Stimulated activated CD4-positive, alpha-beta T cell treated with anti-CD3 and anti-CD28 coated beads, Interleukin-4, amount 100 ng/mL, for 4 hours (primary cell): Measurements from ENCODE around the gene DOCK3.
"Not testable (repeated sequence)": the region's sequence is repeated elsewhere in the genome, so short reads cannot be mapped to it uniquely, and the experiment has no call there.

Experiments used
- DNase-seq, 2 experiments: peaks; one replicate each; pipeline ENCODE4 v3.0.0-alpha.2; 2020

Gene DOCK3

DNA sequence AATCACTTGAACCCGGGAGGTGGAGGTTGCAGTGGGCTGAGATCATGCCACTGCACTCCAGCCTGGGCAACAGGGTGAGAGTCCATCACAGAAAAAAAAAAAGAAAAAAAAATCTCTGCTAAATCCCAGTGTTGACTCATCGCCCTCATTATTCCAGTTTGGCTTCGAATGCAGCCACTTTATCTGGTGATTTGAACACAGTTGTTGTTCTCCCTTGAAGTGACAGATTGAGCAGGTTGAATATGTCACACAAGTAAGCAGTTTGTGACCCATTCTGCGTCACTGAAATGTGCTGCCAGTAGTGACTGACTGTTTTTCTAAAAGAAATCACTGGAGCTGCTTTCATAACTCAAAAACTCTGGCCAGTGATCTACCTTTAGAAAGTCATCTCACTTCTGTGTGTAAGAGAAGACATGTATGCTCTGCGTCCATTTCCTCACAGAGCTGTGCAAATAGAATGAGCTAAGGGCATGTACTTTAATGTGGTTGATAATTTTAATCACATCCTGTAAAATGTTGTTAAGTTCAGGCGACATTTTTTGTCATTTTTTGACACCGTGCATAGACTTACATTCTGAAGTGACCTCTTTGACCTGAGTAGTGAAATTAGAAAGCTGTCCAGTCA is 12.5 kb downstream of the DOCK3 start:
- no peak for DNase-seq

DNA sequence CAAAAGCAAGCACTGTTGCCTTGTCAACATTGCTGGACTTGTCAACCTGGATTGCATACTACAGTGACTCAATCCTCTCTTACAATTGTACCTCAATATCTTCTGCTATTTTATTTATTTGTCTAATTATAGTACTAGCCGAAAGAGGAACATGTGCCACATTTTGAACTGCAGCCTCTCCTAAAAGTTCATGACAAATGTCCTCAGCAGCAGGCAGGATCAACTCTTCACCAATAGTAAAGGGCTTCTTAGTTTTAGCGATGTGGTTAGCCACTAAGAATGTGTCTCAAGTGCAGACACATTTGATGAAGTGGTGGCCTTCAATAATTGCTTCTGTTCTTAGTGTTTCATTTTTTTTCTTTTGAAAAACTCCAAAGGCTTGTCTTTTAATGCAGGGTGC is 13.2 kb downstream of the DOCK3 start:
- no peak for DNase-seq

DNA sequence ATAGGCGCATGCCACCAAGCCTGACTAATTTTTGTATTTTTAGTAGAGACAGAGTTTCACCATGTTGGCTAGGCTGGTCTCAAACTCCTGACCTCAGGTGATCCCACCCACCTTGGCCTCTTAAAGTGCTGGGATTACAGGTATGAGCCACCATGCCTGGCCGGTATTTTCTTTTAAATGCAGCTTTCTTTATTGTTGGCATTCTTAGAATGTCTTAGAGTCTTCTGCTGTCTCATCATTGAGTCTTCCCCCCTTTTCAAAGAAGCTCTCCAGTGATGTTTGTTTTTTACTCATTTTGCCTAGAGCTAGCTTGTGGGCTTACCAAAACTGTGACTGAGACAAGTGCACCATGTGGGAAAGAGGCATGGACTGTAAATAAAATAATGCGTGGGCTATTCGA is 13.9 kb downstream of the DOCK3 start:
- DNase-seq, result not testable (repeated sequence)

DNA sequence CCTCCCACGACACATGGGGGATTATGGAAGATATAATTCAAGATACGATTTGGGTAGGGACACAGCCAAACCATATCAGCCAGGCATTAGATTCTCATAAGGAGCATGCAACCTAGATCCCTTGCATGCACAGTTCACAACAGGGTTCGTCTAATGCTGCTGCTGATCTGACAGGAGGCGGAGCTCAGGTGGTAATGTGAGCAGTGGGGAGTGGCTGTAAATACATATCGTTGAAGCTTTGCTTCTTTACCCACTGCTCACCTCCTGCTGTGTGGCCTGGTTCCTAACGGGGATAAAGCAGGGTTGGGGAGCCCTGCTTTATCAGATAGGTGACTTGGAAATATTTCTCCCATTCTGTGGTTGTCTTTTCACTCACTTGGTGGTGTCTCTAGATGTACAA is 14.8 kb downstream of the DOCK3 start:
- no peak for DNase-seq

DNA sequence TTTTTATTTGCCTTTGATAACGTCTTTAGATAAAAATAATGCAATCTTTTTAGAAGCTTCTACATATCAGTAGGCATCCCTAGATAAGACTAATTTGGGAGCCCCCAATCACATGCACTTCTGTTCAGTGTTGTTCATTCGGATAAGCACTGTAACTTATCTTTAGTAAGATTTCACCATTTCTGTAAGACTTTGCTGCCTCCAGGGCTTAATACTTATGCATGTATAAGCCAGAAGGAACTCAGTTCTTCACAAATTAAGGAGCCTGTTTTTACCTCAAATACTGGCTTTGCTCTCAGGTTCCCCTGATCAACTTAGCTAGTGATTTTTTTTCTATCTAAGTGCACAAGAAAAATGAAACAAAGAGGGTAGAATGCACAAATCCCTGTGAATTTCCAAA is 20.3 kb downstream of the DOCK3 start:
- no peak for DNase-seq

DNA sequence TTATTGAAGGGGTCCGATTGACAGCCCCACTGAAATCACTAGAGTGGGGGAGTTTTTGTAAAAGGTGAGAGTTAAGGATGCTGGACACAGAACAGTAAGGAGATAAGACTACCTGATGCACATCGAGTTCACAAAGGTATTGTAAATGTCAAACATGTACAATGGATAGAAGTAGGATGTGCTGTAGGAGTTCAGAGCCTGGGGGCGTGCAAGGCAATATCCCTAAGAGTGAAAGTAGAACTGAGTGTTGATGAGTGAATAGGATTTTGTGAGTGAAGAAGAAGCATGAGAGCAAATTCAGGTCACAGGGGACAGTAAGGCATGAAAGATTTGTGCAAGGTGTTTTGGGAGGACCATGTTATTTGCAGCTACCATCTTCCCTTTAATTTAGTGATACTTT is 21.5 kb downstream of the DOCK3 start:
- no peak for DNase-seq

DNA sequence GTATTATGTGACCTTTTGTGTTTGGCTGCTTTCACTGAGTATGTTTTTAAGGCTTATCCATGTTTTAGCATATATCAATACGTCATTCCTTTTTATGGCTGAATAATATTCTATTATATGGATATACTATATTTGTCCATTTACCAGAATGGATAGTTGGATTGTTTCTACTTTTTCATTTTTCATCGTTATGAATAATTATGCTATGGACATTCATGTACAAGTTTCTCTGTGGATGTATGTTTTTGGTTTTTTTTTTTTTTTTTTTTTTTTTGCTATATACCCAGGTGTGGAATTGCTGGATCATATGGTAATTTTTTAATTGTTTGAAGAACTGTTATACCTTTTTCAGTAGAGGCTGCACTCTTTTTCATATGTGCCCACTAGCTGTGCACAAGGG is 23.5 kb downstream of the DOCK3 start:
- no peak for DNase-seq

DNA sequence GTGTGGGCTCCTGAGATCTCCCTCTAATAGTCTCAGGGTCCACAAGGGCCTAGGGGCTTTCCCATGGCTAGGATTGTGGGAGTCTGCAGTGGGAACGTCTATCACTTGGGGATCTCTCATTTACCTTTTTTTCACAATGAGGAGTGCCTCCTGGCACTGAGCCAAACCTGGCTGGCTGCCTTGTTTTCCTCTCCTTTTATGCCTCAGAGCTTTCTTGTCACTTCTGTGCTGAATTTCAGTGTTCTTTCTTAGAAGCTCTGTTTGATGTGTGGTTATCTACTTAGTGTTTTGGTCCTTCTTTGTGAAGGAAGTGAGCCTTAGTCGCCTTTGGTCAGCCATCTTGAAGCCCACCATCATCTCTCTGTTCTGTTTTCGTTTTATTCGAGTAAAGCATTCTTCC is 33.9 kb downstream of the DOCK3 start:
- peak in 1 of 2 experiments; percentile 7 for DNase-seq

DNA sequence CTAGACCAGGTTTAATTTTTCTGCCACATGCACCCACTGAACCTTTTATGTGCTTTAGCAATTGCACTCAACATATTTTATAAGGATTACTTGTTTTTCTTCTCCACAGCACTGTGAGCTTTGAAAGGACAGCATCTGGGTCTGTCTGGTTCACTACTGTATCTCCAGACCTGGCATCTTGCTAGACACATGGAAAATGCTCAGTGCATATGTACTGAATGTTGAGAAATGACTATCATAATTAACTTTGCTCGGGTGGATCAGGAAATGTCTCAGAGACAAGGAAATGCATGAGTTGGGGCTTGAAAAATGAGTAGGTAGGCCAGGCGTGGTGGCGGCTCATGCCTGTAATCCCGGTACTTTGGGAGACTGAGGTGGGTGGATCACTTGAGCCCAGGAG is 40.2 kb downstream of the DOCK3 start:
- DNase-seq, result no peak

DNA sequence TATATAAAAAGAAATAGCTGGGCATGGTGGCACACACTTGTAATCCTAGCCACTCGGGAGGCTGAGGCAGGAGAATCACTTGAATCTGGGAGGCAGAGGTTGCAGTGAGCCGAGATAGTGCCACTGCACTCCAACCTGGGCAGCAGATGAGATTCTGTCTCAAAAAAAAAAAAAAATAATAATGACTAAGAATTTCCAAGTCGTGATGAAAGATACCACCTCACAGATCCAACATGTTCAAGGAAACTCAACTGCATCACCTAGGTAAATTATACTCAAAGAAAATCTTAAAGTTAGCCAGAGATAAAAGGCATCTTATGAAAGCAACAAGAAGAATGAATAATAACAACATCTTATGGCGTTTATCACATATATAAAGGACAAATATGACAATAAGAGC is 50.1 kb downstream of the DOCK3 start:
- no peak for DNase-seq

DNA sequence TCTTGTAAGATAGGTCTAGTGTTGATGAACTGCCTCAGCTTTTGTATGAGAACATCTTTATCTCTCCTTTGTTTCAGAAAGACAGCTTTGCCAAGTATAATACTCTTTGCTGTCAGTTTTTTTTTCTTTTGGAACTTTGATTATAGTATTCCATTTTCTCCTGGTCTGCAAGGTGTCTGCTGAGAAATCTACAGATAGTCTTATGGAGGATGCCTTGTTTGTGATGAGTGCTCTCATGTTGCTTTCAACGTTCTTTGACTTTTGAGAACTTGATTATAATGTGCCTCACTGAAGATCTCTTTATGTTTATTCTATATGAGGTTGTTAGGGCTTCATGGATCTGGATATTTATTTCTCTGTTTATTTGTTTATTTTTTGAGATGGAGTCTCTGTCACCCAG is 60.3 kb downstream of the DOCK3 start:
- no peak for DNase-seq

DNA sequence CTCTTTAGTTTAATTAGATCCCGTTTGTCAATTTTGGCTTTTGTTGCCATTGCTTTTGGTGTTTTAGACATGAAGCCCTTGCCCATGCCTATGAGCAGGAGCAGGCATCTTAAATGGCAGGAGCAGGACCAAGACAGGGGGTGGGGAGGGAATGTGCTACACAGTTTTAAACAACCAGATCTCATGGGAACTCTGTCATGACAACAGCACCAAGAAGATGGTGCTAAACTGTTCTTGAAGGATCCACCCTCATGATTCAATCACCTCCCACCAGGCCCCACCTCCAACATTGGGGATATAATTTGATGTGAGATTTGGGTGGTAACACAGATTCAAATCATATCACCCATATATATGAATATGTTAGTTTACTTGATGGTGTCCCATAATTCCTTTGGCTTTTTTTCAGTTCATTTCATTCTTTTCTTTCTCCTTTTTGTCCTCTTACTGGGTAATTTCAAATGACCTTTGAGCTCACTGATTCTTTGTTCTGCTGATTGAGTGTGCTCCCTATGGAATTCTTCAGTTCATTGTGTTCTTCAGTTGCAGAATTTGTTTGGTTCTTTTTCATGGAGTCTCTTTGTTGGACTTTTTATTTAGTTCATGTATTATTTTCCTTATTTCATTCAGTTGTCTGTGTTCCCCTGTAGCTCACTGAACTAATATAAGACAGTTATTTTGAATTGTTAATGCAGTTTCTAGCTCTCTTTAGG is 62.6 kb downstream of the DOCK3 start:
- DNase-seq, result no peak

DNA sequence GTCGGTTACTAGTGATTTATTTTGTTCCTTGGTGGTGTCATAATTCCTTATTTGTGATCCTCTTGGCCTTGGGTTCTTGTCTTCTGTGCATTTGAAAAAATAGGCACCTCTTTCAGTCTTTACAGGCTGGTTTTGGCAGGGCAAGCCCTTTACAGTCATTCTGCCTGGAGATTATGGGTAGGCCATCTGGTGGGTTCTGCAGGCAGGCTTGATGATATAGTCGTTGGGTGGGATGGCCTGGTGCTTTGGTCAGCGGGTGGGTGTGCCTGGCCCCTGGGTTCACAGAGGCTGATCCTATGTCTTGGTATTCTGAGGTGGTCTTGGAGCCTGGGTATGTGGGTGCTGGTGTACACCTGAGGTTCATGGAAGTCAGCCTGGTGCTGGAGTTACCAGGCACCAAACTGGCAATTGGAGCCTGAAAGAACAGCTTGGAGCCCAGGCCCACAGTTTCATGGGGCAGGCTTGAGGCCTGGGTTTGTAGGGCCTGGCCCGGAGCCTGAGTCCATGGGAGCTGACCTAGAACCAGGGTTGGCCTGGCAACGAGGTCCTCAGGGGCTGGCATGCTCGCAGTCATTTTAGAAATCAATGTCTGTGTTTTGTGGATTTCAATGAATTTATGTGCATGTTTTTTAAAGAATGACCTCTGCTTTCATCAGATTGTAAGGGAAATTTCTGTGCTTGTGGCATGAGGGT is 63.3 kb downstream of the DOCK3 start:
- no peak for DNase-seq

DNA sequence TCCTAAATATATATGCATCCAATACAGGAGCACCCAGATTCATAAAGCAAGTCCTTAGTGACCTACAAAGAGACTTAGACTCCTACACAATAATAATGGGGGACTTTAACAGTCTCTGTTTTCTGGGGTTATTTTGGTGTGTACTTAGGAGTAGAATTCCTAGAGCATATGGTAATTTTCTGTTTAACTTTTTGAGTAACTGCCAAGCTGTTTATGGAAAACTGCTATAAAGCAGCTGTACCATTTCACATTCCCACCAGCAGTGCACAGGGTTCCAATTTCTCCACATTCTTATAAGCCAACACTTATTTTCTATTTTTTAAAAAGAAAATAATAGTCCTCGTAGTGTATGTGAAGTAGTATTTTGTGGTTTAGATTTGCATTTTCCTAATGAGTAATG is 68.9 kb downstream of the DOCK3 start:
- no peak for DNase-seq

DNA sequence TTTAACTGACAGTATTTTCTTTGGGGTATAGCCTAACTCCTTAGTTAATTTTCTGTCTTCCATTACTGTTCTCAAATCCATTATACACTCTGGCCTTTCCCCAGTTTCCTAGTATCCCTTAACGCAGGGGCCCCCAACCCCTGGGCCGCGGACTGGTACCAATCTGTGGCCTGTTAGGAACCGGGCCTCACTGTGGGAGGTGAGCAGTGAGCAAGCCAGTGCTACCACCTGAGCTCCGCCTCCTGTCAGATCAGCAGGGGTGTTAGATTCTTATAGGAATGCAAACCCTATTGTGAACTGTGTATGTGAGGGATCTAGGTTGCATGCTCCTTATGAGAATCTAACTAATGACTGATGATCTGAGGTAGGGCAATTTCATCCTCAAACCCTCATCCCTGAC is 75.1 kb downstream of the DOCK3 start:
- no peak for DNase-seq

DNA sequence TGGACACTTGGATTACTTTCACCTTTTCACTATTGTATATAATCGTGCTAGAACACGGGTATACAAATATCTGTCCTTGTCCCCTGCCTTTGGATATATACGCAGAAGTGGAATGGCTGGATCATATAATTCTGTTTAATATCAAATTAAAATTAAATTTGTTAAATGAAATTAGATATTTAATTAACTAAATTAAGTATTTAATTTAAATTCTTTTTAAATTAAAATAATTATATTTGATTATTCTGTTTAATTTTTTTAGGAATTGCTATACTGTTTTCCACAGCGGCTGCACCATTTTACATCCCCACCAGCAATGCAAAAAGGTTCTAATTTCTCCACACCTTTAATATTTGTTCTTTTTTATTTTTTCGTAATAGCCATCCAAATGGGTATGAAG is 84.3 kb downstream of the DOCK3 start:
- no peak for DNase-seq

DNA sequence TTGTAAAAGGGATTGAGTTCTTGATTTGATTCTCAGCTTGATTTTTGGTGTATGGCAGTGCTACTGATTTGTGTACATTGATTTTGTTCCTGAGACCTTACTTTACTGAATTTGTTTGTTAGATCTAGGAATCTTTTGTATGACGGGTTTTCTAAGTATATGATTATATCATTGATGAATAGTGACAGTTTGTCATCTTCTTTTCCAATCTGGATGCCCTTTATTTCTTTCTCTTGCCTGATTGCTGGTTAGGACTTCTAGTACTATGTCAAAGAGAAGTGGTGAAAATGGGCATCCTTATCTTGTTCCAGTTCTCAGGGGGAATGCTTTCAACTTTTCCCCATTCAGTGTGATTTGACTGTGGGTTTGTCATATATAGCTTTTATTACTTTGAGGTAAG is 103.0 kb downstream of the DOCK3 start:
- DNase-seq, result no peak

DNA sequence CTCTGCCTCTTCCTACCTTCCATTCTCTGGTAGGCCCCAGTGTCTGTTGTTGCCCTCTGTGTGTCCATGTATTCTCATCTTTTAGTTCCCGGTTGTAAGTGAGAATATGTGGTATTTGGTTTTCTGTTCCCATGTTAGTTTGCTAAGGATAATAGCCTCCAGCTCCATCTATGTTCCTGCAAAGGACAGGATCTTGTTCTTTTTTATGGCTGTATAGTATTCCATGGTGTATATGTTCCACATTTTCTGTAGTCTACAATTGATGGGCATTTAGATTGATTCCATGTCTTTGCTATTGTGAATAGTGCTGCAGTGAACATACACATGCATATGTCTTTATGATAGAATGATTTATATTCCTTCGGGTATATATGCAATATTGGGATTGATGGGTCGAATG is 107.0 kb downstream of the DOCK3 start:
- DNase-seq, result not testable (repeated sequence)

DNA sequence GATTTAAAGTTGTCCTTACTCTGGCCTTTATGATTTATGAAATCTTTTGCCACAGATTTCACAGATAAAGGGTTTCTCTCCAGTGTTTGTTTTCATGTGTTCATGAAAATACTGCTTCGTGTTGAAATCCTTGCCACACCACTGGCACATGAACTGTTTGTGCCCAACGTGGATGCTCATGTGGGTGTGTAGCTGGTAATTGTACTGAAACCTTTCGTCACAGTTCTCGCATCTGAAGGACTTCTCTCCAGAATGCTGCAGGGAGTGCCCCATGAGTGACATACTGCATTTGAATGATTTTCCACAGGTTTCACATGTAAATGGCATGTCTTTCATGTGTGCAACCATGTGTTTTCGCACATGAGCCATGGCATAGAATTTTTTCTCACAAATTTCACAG is 111.9 kb downstream of the DOCK3 start:
- no peak for DNase-seq

DNA sequence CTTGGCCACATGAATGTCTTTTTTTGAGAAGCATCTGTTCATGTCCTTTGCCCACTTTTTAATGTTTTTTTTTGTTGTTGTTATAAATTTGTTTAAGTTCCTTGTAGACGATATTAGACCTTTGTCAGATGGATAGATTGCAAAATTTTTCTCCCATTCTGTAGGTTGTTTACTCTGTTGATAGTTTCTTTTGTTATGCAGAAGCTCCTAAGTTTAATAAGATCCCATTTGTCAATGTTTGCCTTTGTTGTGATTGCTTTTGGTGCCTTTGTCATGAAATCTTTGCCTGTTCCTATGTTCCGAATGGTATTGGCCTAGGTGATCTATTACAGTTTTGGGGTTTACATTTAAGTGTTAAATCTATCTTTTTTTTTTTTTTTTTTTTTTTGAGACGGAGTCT is 116.2 kb downstream of the DOCK3 start:
- not testable (repeated sequence) for DNase-seq

DNA sequence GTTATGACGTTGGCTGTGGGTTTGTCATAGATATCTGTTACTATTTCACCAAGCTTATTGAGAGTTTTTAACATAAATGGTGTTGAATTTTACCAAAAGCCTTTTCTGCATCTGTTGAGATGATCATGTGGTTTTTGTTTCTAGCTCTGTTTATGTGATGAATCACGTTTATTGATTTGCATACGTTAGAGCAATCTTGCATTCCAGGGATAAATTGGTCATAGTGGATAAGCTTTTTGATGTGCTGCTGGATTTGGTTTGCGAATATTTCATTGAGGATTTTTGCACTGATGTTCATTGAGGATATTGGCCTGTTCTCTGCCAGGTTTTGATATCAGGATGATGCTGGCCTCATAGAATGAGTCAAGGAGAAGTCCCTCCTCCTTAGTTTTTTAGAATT is 117.8 kb downstream of the DOCK3 start:
- no peak for DNase-seq

DNA sequence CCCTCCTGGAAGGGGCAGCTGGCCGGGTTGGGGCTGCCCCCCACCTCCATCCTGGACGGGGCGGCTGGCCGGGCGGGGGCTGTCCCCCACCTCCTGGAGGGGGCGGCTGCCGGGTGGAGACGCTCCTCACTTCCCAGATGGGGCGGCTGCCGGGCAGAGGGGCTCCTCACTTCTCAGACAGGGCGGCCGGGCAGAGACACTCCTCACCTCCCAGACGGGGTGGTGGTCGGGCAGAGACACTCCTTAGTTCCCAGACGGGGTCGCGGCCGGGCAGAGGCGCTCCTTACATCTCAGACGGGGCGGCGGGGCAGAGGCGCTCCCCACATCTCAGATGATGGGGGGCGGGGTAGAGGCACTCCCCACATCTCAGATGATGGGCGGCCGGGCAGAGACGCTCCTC is 129.1 kb downstream of the DOCK3 start:
- not testable (repeated sequence) for DNase-seq

DNA sequence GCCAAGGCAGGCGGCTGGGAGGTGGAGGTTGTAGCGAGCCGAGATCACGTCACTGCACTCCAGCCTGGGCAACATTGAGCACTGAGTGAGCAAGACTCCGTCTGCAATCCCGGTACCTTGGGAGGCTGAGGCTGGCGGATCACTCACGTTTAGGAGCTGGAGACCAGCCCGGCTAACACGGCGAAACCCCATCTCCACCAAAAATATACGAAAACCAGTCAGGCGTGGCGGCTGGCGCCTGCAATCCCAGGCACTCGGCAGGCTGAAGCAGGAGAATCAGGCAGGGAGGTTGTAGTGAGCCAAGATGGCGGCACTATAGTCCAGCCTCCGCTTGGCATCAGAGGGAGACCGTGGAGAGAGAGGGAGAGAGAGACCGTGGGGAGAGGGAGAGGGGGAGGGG is 129.6 kb downstream of the DOCK3 start:
- DNase-seq, result not testable (repeated sequence)

DNA sequence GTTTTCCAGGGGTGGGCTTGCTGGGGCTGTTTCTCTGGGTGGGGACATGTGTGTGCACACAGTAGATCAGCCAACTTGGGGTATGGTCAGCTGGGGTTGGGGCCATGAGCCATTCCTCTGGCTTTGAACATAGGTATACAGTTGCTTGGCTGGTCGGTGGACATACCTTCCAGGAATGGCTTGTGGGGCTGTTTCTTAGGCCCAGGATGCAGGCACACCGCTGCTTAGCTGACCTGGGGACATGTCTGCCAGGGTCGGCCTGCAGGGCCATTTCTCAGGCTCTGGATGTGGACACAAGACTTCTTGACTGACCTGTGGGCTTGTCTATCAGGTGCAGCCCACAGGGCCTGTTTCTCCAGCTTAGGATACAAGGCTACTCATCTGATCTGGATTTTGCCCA is 130.6 kb downstream of the DOCK3 start:
- no peak for DNase-seq

DNA sequence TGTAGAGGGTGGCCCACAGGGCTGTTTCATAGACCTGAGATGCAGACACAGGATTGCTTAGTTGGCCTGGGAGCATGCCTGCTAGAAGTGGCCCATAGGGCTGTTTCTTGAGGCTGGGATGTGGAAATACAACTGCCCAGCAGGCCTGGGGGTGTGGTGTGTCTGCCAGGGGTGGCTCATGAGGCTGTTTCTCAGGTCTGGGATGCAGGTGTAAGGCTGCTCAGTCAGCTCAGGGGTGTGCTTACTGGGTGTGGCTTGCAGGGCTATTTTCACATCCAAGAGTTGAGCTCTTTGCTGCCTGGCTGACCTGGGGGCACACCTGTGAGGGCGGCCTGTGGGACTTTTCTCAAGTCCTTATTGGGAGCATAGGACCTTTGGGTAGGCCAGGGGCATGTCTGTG is 131.3 kb downstream of the DOCK3 start:
- no peak for DNase-seq
